Neural cell (in vitro differentiated cells): ENCODE results near the gene ALOX12B.

Experiments used
- EZH2 ChIP-seq: fragments of 200-600, 300-800 bp; shearing (Covaris generic), sonication (generic); IDR thresholded peaks from 2 replicates; pipeline ENCODE4 v1.6.1; 2014; ENCODE audit warnings: antibody characterized with exemption, low read length, borderline replicate concordance, mild to moderate bottlenecking; ENCODE audit not compliant: insufficient read depth, poor library complexity, severe bottlenecking
- MXI1 ChIP-seq: fragments of 450-650 bp; conservative IDR thresholded peaks from 2 replicates; pipeline ENCODE4 v1.6.1; 2014; ENCODE audit warnings: antibody characterized with exemption, mild to moderate bottlenecking; ENCODE audit not compliant: poor library complexity, severe bottlenecking
- RAD21 ChIP-seq: fragments of 450-650 bp; conservative IDR thresholded peaks from 2 replicates; pipeline ENCODE4 v1.6.1; 2014; ENCODE audit warnings: antibody characterized with exemption, mild to moderate bottlenecking, moderate library complexity
- TAF1 ChIP-seq: IDR thresholded peaks from 2 replicates; pipeline ENCODE4 v1.6.1; 2012; ENCODE audit warnings: low read depth
- TF ChIP-seq, protein P1 (sequence below): IDR thresholded peaks from 2 replicates; pipeline ENCODE4 v1.6.1; 2012; ENCODE audit warnings: borderline replicate concordance
- TF ChIP-seq, protein P2 (sequence below): fragments of 450-650 bp; IDR thresholded peaks from 2 replicates; pipeline ENCODE4 v1.5.1; 2014; ENCODE audit warnings: antibody characterized with exemption, mild to moderate bottlenecking, moderate library complexity; ENCODE audit not compliant: poor library complexity, severe bottlenecking

GRCh38 chr17:8059131-8059530 is 28.4 kb downstream of the ALOX12B start:
- TF ChIP-seq RAD21: no peak
- no peak for TF ChIP-seq TAF1
- TF ChIP-seq, protein P1, sequence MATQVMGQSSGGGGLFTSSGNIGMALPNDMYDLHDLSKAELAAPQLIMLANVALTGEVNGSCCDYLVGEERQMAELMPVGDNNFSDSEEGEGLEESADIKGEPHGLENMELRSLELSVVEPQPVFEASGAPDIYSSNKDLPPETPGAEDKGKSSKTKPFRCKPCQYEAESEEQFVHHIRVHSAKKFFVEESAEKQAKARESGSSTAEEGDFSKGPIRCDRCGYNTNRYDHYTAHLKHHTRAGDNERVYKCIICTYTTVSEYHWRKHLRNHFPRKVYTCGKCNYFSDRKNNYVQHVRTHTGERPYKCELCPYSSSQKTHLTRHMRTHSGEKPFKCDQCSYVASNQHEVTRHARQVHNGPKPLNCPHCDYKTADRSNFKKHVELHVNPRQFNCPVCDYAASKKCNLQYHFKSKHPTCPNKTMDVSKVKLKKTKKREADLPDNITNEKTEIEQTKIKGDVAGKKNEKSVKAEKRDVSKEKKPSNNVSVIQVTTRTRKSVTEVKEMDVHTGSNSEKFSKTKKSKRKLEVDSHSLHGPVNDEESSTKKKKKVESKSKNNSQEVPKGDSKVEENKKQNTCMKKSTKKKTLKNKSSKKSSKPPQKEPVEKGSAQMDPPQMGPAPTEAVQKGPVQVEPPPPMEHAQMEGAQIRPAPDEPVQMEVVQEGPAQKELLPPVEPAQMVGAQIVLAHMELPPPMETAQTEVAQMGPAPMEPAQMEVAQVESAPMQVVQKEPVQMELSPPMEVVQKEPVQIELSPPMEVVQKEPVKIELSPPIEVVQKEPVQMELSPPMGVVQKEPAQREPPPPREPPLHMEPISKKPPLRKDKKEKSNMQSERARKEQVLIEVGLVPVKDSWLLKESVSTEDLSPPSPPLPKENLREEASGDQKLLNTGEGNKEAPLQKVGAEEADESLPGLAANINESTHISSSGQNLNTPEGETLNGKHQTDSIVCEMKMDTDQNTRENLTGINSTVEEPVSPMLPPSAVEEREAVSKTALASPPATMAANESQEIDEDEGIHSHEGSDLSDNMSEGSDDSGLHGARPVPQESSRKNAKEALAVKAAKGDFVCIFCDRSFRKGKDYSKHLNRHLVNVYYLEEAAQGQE: no peak
- TF ChIP-seq, protein P2, sequence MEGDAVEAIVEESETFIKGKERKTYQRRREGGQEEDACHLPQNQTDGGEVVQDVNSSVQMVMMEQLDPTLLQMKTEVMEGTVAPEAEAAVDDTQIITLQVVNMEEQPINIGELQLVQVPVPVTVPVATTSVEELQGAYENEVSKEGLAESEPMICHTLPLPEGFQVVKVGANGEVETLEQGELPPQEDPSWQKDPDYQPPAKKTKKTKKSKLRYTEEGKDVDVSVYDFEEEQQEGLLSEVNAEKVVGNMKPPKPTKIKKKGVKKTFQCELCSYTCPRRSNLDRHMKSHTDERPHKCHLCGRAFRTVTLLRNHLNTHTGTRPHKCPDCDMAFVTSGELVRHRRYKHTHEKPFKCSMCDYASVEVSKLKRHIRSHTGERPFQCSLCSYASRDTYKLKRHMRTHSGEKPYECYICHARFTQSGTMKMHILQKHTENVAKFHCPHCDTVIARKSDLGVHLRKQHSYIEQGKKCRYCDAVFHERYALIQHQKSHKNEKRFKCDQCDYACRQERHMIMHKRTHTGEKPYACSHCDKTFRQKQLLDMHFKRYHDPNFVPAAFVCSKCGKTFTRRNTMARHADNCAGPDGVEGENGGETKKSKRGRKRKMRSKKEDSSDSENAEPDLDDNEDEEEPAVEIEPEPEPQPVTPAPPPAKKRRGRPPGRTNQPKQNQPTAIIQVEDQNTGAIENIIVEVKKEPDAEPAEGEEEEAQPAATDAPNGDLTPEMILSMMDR: no peak
- no peak for TF ChIP-seq EZH2
- TF ChIP-seq MXI1: no peak
